Natural killer cell (primary cell): Measurements from ENCODE around the gene ADIPOR2. TPM values are rescaled to one million over a fixed set of nuclear protein-coding genes. Genes with fewer than 3 reads are reported as not detected.
"Not testable (repeated sequence)": the region's sequence is repeated elsewhere in the genome, so short reads cannot be mapped to it uniquely, and the experiment has no call there.

Source experiments
- ATAC-seq, 3 donors: fragments of 150-1000 bp in 2 of 3; fragments of 200-7000 bp in 1 of 3; cut with Tn5 transposase; 1 replicate in 1 of 3; 2 replicates in 2 of 3; pipeline ENCODE4 v1.10.0; 2021; ENCODE audit warnings: mild to moderate bottlenecking in 2 of 3, moderate library complexity in 2 of 3
- DNase-seq, 2 donors: peaks; one replicate each; pipeline versions ENCODE4 v3.0.0 to v3.0.0-alpha.2; 2013 to 2021; ENCODE audit warnings: mixed read lengths in 1 of 2
- H3K27ac ChIP-seq: one replicate; pipeline ENCODE4 v1.5.1; 2013; ENCODE audit warnings: mild to moderate bottlenecking, low read length
- H3K27me3 ChIP-seq: one replicate; pipeline ENCODE4 v1.6.1; 2013; ENCODE audit warnings: low read length; ENCODE audit not compliant: control insufficient read depth, insufficient read depth
- H3K36me3 ChIP-seq: one replicate; pipeline ENCODE4 v1.6.1; 2013; ENCODE audit warnings: low read length; ENCODE audit not compliant: control insufficient read depth, insufficient read depth
- H3K4me1 ChIP-seq: one replicate; pipeline ENCODE4 v1.6.1; 2013; ENCODE audit warnings: low read length; ENCODE audit not compliant: control insufficient read depth, insufficient read depth
- H3K4me3 ChIP-seq: one replicate; pipeline ENCODE4 v1.5.1; 2013; ENCODE audit warnings: low read length
- H3K9me3 ChIP-seq: one replicate; pipeline ENCODE4 v1.6.1; 2013; ENCODE audit warnings: low read length; ENCODE audit not compliant: control insufficient read depth, insufficient read depth
- H3K27ac Mint-ChIP-seq, 2 donors: one replicate each; pipeline ENCODE4 v1.8.0; 2022; ENCODE audit warnings: mild to moderate bottlenecking in 2 of 2, mixed read lengths in 2 of 2, moderate library complexity in 1 of 2
- H3K27me3 Mint-ChIP-seq, 2 donors: one replicate each; pipeline ENCODE4 v1.8.0; 2022; ENCODE audit warnings: low read depth in 2 of 2, mixed read lengths in 2 of 2
- H3K36me3 Mint-ChIP-seq: one replicate; pipeline ENCODE4 v1.8.0; 2022; ENCODE audit warnings: mixed read lengths
- H3K4me1 Mint-ChIP-seq, 2 donors: one replicate each; pipeline ENCODE4 v1.8.0; 2022; ENCODE audit warnings: mixed read lengths in 2 of 2
- H3K4me3 Mint-ChIP-seq: one replicate; pipeline ENCODE4 v1.8.0; 2022; ENCODE audit warnings: mild to moderate bottlenecking, moderate library complexity, mixed read lengths
- H3K9me3 Mint-ChIP-seq, 2 donors: one replicate each; pipeline ENCODE4 v1.8.0; 2022; ENCODE audit warnings: mixed read lengths in 2 of 2
- WGBS: methylation state at CpG from one replicate; pipeline ENCODE4 v1.1.7; 2013; ENCODE audit warnings: missing lambda C conversion rate; ENCODE audit not compliant: insufficient coverage; 5-methylcytosine and 5-hydroxymethylcytosine counted together
- intact Hi-C: fragments of 100-400 bp; cut with micrococcal nuclease; formaldehyde crosslinking; loops from one replicate; pipeline ENCODE4 v1.14.2; 2022
- total RNA-seq, 4 donors: library from RNA; stranded (reverse); fragments of 120-200 nt in 1 of 4; gene quantifications; one replicate each; pipeline versions ENCODE4 v1.2.3 to v1.2.4, GENCODE V29; 2013 to 2022
- TF ChIP-seq, protein P1 (sequence below): fragments of 200-600 bp; IDR thresholded peaks from one replicate; pipeline ENCODE4 v1.8.0; 2022; ENCODE audit warnings: antibody characterized with exemption

The ADIPOR2 gene
- total RNA-seq, 3 donors from 2014 or later (not counting 1 experiment from before 2014, with no cell fraction given), result 38.6 to 48.3 (median 44.0) TPM

DNA sequence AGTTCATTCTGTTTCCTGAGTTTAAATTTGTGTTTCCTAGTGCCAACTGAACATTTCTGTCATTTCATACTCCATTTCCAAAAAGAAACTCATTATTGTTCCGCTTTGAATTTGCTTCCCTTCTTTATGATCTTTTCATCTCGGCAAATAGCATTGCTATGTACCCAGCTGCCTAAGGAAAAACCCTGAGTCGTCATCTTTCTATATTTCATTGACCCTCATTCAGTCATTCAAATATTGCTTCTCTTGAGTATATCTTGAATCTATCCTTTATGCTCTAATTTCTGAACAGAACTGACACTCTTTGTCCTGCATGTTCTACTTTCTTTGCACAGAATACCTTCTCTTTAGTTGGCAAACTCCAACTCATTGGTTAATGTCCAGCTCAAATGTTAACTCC, 35.9 kb downstream of the ADIPOR2 start:
- DNase-seq, result no peak
- no peaks in the 10 kb centered on the region for H3K27me3 Mint-ChIP-seq
- WGBS, result 54% methylated on average over 3 of the region's 3 CpGs
- H3K4me1 Mint-ChIP-seq, result peaks cover 36 to 40% of the 10 kb centered on the region in 2 donors
- Histone ChIP-seq H3K27me3 (no peaks in the 10 kb centered on the region), H3K36me3 (peaks cover 2% of the 10 kb centered on the region), H3K9me3 (no peaks in the 10 kb centered on the region), H3K4me1 (no peaks in the 10 kb centered on the region), H3K27ac (no peak overlapping the region), H3K4me3 (no peak overlapping the region)
- intact Hi-C loops, result no loop called here
- ATAC-seq, result no peak
- no peaks in the 10 kb centered on the region for H3K9me3 Mint-ChIP-seq
- H3K4me3 Mint-ChIP-seq, result no peak overlapping the region
- peak overlapping the region in 1 of 2 donors; percentile 67 for H3K27ac Mint-ChIP-seq
- no peaks in the 10 kb centered on the region for H3K36me3 Mint-ChIP-seq
- TF ChIP-seq, protein P1, sequence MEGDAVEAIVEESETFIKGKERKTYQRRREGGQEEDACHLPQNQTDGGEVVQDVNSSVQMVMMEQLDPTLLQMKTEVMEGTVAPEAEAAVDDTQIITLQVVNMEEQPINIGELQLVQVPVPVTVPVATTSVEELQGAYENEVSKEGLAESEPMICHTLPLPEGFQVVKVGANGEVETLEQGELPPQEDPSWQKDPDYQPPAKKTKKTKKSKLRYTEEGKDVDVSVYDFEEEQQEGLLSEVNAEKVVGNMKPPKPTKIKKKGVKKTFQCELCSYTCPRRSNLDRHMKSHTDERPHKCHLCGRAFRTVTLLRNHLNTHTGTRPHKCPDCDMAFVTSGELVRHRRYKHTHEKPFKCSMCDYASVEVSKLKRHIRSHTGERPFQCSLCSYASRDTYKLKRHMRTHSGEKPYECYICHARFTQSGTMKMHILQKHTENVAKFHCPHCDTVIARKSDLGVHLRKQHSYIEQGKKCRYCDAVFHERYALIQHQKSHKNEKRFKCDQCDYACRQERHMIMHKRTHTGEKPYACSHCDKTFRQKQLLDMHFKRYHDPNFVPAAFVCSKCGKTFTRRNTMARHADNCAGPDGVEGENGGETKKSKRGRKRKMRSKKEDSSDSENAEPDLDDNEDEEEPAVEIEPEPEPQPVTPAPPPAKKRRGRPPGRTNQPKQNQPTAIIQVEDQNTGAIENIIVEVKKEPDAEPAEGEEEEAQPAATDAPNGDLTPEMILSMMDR, result no peak

DNA sequence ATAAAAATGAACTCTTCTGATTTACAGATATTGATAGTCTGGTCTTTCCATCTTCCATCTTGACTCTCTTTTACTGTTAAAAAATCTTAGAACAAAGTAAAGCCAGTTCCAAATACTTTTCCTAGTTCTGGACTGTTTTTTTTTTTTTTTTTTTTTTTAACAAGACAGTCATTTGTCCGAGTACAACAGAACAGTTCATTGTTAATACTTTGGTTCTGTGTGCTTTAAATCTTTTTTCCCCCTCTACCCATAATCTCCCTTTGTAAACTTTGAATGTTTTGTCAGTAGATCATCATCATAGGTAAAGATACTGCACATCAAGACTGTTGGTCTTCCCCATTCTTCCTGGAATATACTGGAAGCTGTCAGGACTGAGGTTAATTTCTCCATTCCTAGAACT, 38.0 kb downstream of the ADIPOR2 start:
- H3K4me1 Mint-ChIP-seq, result peaks cover 33 to 41% of the 10 kb centered on the region in 2 donors
- DNase-seq, result no peak
- H3K36me3 ChIP-seq, result peaks cover 2% of the 10 kb centered on the region
- no peak overlapping the region for H3K27ac ChIP-seq
- H3K36me3 Mint-ChIP-seq, result no peaks in the 10 kb centered on the region
- H3K4me3 ChIP-seq, result no peak overlapping the region
- H3K4me3 Mint-ChIP-seq, result no peak overlapping the region
- no peaks in the 10 kb centered on the region for H3K27me3 Mint-ChIP-seq
- TF ChIP-seq, protein P1, result no peak
- no peak overlapping the region for H3K27ac Mint-ChIP-seq
- ATAC-seq, result no peak
- H3K9me3 Mint-ChIP-seq, result no peaks in the 10 kb centered on the region
- WGBS, result no CpG with 5 or more reads among the region's 1 CpG
- no peaks in the 10 kb centered on the region for H3K27me3 ChIP-seq
- H3K4me1 ChIP-seq, result no peaks in the 10 kb centered on the region
- H3K9me3 ChIP-seq, result no peaks in the 10 kb centered on the region
- intact Hi-C loops, result no loop called here

DNA sequence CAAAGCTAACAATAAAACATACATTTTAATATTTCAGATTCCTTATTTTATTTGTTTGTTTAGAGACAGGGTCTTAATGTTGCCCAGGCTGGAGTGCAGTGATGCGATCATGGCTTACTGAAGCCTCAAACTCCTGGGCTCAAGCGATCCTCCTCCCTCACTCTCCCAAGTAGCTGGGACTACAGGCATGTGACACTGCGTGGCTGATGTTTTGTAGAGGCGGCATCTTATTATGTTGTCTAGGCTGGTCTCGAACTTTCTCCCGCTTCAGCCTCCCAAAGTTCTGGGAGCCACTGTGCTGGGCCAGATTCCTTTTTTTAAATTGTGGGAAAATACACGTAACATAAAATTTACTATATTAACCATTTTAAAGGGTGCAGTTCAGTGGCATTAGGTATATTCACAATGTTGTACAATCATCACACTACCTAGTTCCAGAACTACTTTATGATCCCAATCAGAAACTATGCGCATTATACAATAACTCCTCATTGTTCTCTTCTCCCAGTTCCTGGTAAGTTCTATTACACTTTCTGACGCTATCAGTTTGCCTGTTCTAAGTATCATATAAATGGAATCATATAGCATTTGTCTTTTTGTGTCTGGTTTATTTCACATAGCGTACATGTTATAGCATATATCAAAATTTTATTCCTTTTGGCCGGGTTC, 40.3 kb downstream of the ADIPOR2 start:
- no peaks in the 10 kb centered on the region for H3K36me3 Mint-ChIP-seq
- H3K9me3 Mint-ChIP-seq, result no peaks in the 10 kb centered on the region
- H3K9me3 ChIP-seq, result no peaks in the 10 kb centered on the region
- H3K4me3 ChIP-seq, result no peak overlapping the region
- no peak overlapping the region for H3K27ac ChIP-seq
- peaks cover 28 to 43% of the 10 kb centered on the region in 2 donors for H3K4me1 Mint-ChIP-seq
- TF ChIP-seq, protein P1, result no peak
- ATAC-seq (no peak), DNase-seq (no peak)
- no peaks in the 10 kb centered on the region for H3K4me1 ChIP-seq
- WGBS, result 98% methylated on average over 10 of the region's 11 CpGs
- no peaks in the 10 kb centered on the region for H3K27me3 Mint-ChIP-seq
- no peaks in the 10 kb centered on the region for H3K27me3 ChIP-seq
- no peaks in the 10 kb centered on the region for H3K36me3 ChIP-seq
- peak overlapping the region; percentile 28 to 50 for H3K27ac Mint-ChIP-seq
- H3K4me3 Mint-ChIP-seq, result no peak overlapping the region
- intact Hi-C loops, result no loop called here

DNA sequence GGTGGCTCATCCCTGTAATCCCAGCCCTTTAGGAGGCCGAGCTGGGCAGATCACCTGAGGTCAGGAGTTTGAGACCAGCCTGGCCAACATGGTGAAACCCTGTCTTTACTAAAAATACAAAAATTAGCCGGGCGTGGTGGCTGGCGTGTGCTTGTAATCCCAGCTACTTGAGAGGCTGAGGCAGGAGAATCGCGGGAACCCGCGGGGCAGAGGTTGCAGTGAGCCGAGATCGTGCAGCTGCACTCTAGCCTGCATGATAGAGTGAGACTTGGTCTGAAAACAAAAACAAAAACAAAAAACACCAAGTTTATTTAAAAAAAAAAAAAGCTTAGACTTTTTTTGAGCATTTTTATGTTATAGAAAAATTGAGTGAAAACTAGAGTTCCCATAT, 40.8 kb downstream of the ADIPOR2 start:
- H3K27me3 Mint-ChIP-seq, H3K27ac ChIP-seq, H3K9me3 Mint-ChIP-seq, H3K4me3 ChIP-seq, ATAC-seq, H3K36me3 ChIP-seq, DNase-seq, H3K9me3 ChIP-seq, H3K4me1 ChIP-seq, intact Hi-C loops, H3K36me3 Mint-ChIP-seq, H3K27me3 ChIP-seq, H3K4me3 Mint-ChIP-seq: not testable (repeated sequence)
- 98% methylated on average over 10 of the region's 10 CpGs for WGBS
- peaks cover 30 to 44% of the 10 kb centered on the region in 2 donors for H3K4me1 Mint-ChIP-seq
- H3K27ac Mint-ChIP-seq, result peak overlapping the region in 1 of 2 donors; percentile 50
